T1000 (cell line): ENCODE measurements around the gene LARGE1.
A peak's percentile ranks its signal among the peaks of the same experiment; 100 is the strongest.

Experiments
- DNase-seq: peaks from one replicate; lab custom pipeline; 2025; ENCODE audit warnings: mixed read lengths; lab: John Stamatoyannopoulos, UW

The LARGE1 gene

DNA sequence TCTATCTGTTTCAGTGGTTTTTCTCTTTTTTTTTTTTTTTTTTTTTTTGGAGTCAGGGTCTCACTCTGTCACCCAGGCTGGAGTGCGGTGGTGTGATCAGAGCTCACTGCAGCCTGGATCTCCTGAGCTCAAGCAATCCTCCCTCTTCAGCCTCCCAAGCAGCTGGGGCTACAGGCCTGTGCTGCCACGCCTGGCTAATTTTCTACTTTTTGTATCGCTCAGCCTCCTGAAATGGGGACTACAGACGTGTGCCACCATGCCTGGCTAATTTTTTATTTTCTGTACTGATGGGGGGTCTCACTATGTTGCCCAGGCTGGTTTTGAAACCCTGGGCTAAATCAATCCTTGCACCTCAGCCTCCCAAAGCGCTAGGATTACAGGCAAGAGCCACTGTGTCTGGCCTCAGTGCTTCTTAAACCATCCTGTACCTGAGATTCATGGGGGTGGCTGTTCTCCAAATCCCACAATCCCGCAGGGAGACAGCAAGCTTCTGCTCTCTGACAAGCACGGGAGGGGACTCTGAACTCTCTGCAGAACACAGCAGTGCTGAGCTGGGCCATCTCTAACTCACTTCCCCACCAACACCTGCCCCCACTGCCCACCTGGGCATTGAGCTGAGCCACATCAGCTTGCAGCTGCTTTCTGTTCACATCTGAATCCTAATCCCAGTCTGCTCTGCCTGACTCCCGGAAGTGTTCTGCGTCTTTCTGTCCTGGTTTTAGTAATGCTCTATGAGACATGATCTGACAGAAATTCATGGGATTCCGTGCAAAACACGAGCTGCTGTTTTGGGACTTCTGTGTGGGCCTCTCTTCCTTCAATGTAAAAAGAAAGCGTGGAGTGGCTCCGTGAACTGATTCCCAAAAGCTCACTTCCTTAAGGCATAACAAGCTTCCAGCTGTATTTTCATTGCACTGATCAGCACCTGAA, 400.0 kb downstream of the LARGE1 start:
- DNase-seq, result no peak

DNA sequence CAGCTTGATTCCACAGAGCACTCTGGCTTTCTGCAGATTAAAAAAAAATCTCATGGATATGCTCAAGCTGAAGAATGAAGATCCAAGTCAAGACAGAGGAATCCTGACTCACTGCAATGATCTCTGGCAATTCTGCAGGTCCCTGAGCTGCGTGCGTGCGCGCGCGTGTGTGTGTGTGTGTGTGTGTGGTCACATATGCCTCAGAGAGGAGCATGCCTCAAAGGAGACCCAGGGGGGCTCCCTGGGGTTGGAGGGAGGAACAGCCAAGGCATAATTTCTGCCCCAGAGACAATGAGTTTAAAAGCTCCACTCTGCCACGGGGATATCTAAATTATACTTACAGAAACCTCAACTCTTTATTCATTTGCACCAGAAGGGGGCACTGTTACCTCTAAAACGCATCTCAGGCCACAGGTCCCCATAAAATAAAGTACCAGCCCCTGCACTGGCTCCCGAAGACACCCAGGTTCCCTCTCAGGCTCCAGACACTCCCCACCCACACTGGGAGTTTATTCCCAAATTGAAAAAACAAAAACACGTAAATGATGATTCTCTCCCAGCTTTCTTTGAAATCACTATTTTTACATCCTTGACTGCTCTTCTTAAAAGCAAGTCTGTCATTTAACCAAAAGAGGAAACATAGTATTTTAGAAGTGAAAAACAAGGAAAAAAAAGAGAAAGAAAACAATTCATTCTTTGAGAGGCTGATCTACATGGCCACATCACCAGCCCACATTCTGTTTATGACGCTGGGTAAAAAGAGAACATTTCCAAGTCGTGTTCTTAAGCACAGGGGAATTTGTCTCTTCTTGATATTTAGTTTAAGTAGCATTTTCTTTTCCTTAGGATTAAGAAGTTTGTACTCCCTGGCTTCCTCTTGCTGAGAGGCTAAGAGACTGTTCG, 401.0 kb downstream of the LARGE1 start:
- DNase-seq, result no peak

DNA sequence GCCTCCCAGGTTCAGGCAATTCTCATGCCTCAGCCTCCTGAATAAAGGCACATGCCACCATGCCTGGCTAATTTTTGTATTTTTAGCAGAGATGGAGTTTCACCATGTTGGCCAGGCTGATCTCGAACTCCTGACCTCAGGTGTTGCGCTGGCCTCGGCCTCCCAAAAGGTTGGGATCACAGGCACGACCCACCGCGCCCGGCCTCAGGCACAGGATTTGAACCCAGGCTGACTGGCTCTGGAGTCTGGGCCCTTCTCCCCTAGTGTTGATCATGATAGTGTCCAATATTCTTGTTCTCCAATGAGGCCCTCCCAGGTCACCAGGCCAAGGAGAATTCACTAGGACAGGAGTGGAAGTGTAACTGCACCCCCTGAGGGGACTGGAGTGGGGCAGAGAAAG, 401.9 kb downstream of the LARGE1 start:
- DNase-seq, result no peak

- DNase-seq, result no peak
These were observed 404.5 kb downstream of the LARGE1 start for GRCh38 chr22:33515795-33516194.

DNA sequence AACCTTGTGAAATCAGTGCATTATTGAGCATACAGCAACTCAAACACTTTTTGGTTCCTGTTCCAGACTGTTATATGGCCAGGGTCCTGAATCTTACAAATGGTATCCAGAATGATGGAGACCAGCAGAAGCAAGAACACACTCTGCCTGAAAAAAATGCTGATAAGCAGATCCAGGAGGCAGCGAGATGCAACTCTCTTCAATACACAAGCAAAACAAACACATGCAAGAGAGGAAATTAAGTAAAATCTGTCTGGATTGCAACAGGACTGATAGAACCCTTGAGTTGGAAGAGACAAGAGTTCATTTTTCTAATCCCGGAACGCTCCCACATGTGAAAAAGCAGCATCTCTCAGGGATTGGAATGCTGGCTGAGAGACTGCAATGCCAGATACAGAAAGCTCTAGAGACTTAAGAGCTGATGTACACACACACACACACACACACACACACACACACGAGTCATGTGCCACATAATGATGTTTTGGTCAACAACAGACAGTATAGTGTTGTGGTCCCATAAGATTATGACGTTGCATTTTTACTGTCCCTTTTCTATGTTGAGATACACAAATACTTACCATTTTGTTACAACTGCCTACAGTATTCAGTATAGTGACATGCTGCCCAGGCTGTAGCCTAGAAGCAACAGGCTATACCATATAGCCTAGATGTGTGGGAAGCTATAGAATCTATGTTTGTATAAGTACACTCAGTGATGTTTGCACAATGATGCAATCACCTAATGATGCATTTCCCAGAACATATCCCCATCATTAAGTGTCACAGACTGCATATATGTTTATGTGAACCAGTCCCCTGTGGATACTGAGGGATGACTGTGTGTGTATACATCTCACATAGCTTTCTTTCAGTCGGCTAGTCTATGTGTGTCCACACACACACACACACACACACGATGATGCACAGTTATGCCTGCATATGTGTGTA, 406.6 kb downstream of the LARGE1 start:
- DNase-seq, result no peak

- DNase-seq, result no peak
These were observed 407.4 kb downstream of the LARGE1 start for GRCh38 chr22:33512908-33513307.

DNA sequence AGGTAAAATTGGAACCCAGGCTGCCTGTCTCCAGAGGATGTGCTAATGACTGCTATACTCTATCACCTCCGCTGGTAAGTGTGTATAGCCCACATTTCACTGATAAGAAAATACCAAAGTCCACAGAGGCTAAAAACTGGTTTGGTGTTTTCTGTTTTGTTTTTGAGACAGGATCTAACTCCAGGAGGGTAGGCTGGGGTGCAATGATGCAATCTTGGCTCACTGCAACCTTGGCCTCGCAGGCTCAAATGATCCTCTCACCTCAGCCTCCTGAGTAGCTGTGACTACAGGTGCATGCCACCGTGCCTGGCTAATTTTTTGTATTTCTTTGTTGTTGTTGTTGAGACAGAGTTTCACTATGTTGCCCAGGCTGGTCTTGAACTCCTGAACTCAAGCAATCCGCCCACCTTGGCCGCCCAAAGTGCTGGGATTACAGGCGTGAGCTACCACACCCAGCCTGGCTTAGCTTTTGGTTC, 409.8 kb downstream of the LARGE1 start:
- no peak for DNase-seq

- DNase-seq, result no peak
These were observed 415.2 kb downstream of the LARGE1 start for GRCh38 chr22:33504941-33505625.

- no peak for DNase-seq
These were observed 424.2 kb downstream of the LARGE1 start for GRCh38 chr22:33496112-33496511.

- DNase-seq, result no peak
These were observed 426.6 kb downstream of the LARGE1 start for GRCh38 chr22:33493476-33494205.

GRCh38 chr22:33492210-33492651, 428.0 kb downstream of the LARGE1 start:
- DNase-seq, result no peak

GRCh38 chr22:33487041-33487716, 433.1 kb downstream of the LARGE1 start:
- DNase-seq, result no peak

DNA sequence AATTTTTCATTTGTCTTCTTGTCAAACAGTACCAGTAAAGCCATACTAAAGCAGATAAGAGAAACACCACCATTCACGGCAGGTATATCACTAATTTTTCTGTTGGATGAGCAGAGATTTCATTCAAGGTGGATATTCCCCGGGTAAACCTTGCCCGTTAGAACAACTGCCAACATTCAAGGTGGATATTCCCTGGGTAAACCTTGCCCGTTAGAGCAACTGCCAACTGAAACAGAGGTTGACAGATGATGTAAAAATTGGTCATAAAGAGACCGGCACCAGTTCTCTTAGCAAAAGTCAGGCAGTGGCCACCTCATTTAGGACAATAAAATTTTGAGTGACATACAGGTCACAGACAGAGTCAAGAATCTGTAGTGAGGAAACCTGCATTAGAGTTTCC, 438.7 kb downstream of the LARGE1 start:
- no peak for DNase-seq

DNA sequence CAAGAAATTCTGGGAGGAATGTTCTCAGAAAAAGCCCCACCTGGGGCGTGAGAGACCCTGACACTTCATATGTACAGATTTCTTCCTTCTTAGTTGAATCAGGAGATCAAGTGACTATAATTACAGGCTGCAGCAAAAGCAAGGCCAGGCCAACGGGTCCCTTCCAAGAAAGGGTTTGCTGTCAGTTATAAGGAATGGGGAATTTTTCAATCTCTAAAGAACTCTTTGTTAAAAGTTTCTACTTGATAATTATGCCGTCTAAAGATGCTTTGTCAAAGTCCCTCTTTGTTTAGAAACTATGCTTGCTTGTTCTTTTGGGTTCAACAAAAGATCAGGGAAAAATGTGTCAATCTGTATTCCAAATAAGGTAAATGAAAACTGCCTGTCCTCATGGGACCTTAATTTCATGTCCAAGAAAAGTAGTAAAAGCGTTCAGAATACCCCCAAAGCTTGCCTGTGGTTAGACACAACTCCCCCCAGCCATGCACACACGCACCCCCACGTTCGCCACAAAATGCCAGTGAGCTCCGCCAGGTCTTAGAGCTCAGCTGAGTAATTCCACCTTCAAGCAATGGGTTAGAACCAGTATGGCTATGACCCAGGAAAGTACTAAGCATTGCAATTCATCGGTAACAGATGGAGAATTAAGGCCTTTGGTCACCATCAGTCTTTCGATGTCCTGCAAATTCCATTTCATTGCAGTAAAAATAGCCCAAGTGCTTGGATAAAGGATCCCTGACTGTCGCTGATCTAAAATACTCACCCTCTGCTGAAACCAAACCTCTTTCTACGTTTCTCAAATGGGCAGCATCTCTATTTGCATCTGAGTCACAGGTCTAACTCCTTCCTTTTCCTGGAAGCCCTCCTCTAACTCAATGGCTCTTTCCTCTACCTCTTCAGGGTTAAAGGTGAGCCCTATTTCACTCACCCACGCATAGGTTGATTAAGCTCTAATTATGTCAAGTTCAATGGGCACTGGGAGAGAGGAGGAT, 442.9 kb downstream of the LARGE1 start:
- DNase-seq, result no peak

DNA sequence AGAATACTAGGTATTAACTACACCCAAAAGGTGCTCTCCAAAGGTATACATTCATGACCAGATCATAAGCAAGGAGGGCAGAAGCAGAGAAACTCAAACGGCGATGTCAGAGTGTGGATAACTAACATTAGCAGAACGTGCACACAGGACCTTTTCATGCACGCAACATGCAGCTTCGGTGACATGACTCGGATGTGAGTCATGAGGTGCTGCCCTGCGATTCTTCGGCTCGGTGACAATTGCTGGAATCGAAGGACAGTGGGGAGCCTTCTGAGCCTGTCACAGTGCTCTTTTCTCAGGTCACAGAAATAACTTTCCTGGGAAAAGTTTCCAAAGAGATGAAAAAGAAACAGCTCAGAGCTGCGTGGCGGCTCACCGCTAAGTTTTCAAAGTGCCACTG, 443.6 kb downstream of the LARGE1 start:
- peak; percentile 5 for DNase-seq

GRCh38 chr22:33476206-33476605, 444.1 kb downstream of the LARGE1 start:
- no peak for DNase-seq

DNA sequence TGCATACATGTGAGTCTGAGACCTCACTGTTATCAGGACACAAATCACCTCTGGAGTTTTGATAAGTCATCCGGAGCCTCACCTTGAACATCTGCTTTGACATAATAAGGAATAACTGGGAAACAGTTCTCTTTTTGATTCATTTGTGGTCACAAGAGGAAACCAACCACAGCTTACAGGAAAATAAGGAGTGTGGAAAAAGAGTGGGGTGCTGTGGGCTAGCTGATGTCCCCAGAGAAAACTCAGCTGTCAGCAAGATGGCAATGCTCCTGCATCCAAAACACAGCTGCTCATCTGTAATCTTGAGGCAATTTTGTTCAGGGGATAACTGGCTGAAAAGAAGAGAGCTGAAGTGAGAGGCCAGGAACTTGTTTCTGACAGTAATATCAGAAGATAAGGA, 445.7 kb downstream of the LARGE1 start:
- DNase-seq, result no peak
